Stimulated activated CD4-positive, alpha-beta T cell treated with anti-CD3 and anti-CD28 coated beads, Interleukin-4, amount 100 ng/mL, for 4 hours (primary cell): Measurements from ENCODE around the gene AMER3.

Source experiments
- DNase-seq, 2 experiments: peaks; one replicate each; pipeline ENCODE4 v3.0.0-alpha.2; 2020

Gene AMER3

DNA sequence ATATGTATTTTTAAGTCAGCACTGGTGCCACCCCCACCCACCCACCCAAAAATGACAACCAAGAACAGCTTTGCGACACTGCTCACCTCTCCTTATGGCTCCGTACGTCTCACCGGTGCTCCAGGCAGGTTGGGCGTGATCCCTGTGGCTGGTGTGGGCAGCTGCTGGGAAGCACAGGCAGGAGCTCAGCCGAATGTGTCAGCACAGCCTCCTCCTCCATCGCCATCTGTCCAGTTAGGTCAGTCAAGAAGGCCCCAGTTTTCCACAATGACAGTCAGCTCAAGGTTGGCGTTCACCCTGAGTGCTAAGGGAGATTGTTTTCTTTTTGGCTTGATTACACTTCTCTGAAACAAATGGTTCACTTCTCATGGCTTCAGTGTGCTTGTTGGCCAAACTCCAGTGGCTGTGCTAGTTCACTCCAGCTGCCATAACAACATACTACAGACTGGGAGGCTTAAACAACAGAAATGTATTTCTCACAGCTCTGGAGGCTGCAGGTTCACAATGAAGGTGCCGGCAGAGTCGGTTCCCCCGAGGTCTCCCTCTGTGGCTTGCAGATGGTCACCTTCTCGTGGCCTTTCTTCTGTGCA, 30.2 kb downstream of the AMER3 start:
- DNase-seq = no peak

DNA sequence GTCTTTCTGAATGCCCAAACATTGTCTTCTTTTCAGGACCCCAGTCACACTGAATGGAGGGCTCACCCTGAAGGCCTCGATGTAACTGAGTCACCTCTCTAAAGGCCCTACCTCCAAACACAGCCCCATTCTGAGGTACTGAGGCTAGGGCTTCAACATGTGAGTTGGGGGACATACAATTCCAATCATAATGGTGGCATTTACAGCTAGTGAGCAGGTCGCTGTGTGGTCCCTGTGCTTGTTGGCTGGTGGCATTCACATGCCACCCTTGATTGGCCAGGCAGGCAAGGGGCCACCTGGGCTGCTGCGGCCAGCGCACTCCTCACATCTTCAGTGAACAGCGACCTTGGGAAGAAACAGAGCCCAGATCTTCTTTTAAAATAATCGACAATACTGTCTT, 30.7 kb downstream of the AMER3 start:
- no peak for DNase-seq

- no peak for DNase-seq
Measured at GRCh38 chr2:130787841-130788240, 32.5 kb downstream of the AMER3 start.

- no peak for DNase-seq
Measured at GRCh38 chr2:130790312-130790711, 35.0 kb downstream of the AMER3 start.

GRCh38 chr2:130790804-130791616, 35.7 kb downstream of the AMER3 start:
- no peak for DNase-seq

- DNase-seq = no peak
Measured at GRCh38 chr2:130791617-130791939, 36.2 kb downstream of the AMER3 start.

DNA sequence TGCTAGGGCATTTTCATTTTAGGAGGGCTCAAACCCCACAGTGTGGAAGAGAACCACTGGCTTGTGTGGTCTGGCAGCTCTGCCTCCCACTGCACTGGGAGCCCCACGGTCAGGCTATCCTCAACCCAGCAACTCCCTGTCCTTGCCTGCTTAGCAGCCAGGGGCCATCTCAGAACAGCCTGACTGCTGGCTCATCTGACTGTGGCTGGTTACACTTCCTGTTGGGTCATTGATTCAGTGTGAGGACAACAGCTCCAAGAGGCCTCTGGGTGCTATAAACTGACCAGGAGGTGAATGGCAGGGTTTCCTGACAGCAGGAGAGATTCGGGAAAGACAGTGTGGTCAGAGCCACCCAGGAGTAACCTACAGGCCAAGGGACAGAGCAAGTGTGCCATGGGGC, 40.1 kb downstream of the AMER3 start:
- no peak for DNase-seq

DNA sequence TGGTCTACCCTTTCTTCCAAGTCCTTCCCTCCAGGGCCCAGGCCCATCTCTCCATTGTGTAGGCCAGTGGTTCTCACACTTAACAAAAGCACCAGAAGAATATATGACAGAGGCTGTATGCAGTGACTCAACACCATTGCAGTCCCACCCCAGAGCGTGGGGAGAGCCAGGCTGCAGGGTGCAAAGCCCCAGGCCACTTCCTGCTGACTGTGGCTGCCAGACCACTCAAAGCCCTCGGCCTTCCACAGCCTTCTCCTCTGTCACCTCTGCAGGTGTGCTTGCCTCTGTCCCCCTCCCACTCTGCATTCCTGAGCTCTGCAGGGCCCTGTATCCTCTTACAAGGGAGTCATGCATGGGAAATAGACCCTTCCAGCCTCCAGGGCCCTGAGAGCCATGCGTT, 41.0 kb downstream of the AMER3 start:
- no peak for DNase-seq

DNA sequence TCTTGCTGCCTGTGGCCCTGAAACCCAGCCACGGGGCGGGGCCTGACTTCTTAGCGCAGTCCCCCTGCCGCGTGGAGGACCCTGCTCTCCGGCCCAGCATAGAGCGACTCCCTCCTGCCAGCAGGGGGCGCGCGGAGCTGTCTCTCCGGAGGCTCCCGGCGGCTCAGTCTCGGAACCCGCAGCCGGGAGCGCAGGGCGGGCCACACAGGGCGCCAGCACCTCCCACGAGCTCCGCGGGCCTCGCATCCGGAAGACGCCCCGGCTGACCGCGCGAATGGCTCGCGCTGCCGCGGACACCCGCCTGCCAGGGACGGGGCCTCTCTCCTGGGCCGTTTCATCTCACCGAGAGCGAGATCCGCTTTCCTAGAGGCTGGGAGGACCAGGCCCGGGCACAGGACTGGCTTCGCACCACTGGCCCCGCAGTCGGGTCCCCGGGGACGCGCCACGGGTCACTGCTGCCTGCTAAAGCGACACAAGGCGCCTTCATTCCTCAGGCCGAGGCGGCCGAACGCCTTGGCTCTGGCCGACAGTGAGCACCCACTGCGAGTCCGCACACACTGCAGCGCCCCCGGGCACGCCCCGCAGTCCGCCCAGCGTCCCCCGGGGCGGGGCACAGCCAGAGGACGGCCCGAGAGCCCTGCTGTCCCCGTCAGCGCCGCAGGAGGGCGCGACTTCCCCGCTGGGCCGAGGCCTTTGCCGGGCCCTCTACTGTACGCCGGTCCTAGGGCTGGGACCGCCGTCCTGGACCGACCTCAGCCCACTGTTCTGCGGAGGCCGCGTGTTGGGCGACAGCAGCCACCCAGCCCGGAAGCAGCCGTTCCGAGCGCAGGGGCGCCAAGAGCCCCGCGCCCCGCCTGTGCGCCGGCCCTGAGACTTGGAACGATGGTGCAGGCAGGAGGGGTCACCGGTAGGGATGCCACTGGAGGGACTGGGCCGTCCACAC, 42.4 kb downstream of the AMER3 start:
- DNase-seq = peak; percentile 89 to 97

- no peak for DNase-seq
Measured at GRCh38 chr2:130798472-130799218, 43.3 kb downstream of the AMER3 start.

DNA sequence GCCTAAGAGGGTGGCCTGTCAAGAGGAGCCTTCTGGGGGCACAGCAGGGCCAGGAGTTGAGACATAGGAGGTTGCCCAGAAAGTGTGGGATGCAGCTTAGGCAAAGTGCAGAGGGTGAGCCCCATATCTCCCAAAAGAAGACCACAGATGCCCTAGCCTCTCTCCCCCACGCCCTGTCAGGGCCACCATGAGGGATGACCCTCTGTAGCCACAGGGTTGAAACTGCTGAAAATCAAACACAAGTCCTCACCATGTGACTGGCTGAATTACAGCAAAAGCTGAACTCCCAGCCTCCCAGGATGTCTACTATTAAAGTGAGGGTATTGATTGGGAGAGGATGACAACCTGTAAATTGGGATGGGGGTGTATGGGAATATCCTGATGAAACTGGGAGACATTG, 44.0 kb downstream of the AMER3 start:
- no peak for DNase-seq

GRCh38 chr2:130805613-130806012, 50.3 kb downstream of the AMER3 start:
- no peak for DNase-seq

DNA sequence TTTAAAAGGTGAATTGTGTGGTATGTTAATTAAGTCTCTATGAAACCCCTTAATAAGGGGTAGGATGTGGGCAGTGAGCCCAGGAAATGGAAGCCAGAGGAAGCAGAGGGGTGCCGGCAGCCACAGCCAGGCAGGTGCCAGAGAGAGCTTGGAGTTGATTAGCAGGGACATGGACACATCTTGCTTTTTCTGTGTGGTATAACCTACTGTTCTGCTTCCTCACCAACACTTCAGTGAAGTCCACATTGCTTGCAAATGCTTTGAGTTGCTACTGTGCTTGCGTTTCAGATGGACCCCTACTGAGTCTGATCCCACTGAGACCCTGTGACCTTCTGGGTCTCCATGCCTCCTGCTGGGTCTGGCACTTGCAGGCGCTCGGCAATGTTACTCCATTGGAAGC, 51.0 kb downstream of the AMER3 start:
- no peak for DNase-seq

- no peak for DNase-seq
Measured at GRCh38 chr2:130807659-130808385, 52.5 kb downstream of the AMER3 start.

GRCh38 chr2:130808482-130809268, 53.3 kb downstream of the AMER3 start:
- DNase-seq = no peak

DNA sequence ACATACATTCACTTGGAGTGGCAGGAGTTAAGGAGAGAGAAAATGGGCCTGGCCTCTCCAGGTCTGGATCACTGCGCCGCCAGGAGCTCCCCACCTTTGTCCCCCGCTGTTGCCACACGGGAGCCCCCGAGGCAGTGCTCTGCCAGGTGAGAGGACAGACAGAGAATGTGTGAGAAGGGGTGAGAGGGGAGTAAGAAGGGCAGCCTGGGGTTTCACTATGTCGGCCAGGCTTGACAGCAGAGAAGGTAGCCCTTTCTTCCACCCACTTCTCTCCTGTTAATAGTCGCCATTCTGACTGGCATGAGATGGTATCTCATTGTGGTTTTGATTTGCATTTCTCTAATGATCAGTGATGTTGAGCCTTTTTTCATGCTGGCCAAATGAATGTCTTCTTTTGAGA, 55.1 kb downstream of the AMER3 start:
- DNase-seq = no peak

- DNase-seq = no peak
Measured at GRCh38 chr2:130813722-130814121, 58.4 kb downstream of the AMER3 start.

DNA sequence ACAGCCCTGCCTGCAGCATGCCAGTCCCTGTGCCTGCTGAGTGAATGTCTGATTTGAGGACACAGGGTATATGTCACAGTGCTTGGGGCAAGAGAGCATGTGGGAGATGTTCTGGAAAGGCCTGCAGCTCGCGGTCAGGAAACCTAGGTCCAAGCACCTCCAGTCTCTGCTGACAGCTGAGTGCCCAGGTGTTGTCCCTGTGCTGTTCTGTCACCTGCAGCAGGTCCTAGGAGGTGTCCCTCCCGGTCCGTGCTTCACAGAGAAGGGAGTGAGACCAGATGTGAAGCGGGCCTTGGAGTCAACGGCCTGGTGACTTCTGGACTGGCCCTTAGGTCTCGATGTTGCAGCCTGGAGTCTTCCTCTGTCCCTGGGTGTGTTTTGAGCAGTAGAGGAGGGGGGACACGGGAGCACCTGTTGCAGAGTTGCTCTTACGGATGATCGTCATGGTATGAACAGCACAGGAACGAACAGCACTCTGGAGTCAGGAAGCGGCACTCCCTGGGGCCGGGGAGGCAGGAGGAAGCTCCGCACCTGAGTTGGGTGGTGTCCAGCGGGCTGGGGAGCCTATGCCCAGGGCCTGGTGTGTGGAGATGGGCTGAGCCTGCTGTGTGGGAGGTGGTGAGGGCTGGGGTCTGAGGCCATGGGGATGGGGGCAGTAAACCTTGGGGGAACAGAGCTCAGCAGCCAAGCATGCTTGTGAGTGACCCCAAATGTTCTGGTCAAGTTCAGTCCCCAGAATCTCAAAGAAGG, 59.8 kb downstream of the AMER3 start:
- DNase-seq = no peak
